ENCODE results near the gene CCL20.

DNA sequence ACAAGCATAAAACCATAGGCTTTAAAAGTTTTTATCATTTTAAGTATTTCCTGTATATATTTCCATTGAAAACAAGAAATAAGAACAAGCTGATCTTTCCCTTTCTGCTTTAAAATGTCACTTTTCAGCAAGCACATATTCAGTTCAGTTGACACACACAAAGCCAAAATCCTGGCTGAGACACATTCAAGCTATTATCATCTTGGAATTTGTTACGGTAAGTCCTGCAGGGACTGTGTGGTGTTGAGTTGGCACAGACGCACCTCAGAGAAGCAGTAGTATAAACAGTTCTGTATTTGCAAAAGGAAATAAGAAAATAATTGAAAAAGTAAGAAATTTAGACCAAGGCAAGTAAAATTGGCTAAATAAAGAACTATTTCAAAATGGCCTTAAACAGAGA lies 47.4 kb downstream of the CCL20 start:
- TF ChIP-seq, protein P1, sequence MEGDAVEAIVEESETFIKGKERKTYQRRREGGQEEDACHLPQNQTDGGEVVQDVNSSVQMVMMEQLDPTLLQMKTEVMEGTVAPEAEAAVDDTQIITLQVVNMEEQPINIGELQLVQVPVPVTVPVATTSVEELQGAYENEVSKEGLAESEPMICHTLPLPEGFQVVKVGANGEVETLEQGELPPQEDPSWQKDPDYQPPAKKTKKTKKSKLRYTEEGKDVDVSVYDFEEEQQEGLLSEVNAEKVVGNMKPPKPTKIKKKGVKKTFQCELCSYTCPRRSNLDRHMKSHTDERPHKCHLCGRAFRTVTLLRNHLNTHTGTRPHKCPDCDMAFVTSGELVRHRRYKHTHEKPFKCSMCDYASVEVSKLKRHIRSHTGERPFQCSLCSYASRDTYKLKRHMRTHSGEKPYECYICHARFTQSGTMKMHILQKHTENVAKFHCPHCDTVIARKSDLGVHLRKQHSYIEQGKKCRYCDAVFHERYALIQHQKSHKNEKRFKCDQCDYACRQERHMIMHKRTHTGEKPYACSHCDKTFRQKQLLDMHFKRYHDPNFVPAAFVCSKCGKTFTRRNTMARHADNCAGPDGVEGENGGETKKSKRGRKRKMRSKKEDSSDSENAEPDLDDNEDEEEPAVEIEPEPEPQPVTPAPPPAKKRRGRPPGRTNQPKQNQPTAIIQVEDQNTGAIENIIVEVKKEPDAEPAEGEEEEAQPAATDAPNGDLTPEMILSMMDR (conservative IDR thresholded peaks at IDR 0.05; ENCODE audit: low read length), result no peak
- no peak for TF ChIP-seq EZH2phosphoT487 (IDR thresholded peaks at IDR 0.05; ENCODE audit: borderline replicate concordance, low read depth, low read length)

Measured in OCI-LY7 (cell line).